Measurements from ENCODE around the gene IRAK2.
A peak's percentile ranks its signal among the peaks of the same experiment; 100 is the strongest.

IRAK2 gene

DNA sequence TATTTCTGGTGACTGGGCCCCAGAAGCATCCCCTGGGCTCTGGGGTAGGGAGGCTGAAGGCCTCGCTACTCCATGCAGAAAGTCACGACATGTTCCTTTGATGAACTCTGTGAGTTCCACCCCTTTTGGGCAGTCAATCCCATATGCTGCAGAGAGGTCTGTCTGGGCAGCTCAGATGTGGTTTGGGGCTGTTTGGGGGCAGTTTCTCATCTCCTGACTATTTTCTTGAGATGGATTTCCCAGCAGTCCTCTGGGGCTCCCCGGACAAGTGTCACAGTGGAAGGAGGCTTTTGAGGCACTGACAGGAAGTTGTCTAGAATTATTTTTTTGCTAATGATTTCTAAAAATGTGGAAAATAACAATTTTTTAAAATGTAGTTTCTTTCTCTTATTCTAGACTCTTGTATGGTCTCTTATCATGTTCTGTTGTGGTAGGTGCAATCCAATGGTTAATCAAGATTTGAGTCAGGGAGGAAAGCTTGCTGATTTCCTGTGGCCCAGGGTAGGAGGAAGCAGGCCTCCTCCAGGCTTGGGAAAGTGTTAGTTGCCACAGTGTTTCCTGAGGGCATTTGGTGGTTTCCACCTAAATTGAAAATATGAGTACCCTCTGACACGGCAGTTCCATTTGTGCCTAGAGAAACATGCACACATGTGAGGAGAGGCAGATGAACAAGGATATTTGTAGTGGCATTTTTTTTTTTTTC, 63.7 kb downstream of the IRAK2 start:
- DNase-seq = no peak

DNA sequence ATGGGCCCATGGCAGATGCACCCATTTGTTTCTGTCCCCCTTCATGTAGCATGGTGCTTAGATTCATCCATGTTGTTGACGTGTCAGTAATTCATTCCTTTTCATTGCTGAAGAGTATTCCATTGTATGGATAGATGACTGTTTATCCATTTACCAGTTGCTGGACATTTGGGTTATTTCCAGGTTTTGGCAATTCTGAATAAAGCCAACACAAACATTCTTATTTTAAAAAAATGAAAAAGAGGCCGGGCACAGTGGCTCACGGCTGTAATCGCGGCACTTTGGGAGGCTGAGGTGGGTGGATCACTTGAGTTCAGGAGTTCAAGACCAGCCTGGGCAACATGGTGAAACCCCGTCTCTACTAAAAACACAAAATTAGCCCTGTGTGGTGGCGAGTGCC, 64.9 kb downstream of the IRAK2 start:
- DNase-seq = no peak

DNA sequence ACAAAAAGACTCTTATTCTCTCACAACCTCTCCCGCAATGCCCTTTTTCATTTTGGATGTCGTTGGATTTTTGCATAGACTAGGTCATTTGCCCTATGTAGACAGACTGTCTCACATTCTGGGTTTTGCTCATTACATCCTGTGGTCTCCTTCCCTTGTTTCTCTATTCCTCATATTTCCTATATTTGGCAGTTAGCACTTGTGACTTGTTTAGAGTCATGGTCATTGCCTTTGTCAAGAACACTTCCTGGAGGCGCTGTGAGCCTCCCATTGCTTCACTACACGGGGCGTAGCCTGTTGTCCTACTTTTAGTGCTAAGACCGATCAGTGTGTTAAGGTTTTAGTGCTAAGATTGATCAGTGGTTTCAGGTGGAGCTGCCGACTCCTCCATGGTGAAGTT, 67.4 kb downstream of the IRAK2 start:
- DNase-seq = no peak

DNA sequence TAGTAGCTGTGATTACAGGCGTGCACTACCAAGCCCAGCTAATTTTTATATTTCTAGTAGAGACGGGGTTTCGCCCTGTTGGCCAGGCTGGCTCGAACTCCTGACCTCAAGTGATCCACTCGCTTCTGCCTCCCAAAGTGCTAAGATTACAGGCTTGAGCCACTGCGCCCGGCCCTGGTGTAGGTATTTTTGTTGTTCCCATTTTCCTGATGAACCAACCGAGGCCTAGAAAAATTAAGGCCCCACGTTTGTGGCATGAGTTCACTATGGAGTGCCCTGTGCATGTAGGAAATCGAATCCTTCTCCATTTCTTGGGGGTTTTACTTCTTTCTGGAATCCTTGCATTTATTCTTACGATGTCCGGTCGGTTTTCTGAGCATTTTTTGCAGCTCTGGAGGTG, 69.3 kb downstream of the IRAK2 start:
- DNase-seq = no peak

DNA sequence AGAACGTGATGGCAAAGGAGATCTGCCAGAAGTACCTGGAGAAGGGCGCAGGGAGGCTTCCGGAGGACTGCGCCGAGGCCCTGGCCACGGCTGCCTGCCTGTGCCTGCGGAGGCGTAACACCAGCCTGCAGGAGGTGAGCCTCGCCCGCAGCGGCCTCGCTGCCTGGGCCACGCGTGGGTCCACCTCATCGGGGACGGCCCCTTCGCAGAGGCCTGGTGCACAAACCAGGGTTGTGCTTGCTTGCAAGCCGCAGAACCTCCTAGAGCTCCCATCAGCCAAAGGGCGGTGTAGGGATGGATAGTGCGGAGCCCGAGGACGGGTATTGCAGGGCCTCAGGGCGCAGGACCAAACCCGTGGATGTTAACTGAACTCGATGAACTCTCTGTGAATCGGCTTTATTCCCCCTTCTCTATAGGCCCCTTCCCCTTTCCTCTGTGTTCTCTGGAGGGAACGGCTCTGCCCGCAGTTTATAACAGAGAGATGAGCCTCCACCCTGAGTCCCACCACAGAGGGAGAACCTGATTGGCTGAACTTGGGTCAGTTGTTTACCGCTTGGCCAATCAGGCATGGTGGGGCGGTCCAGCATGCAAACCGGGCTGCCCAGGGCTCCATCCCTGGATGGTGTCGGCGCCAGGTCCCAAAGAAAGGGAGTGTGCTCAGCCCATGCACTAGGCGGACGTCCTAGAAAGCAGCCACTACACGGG, 70.0 kb downstream of the IRAK2 start:
- no peak for DNase-seq

DNA sequence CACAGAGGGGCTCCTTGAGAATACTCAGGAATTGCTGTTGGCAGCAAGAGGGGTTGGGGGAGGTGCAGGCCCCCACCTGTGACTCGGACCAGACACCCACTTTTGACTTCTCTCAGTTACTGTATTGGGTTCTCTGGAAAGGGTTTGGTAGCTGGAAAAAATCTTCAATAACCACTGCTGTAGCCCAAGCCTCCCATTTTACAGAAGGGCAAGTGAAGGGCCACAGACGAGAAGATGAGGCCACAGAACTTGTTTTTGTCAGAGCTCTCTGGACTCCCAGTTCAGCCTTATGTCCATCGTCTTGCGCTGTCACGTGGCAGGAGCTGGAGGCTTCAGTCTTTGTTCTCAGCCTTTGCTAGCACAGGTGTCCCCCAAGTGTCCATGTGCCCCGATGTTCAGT, 70.8 kb downstream of the IRAK2 start:
- no peak for DNase-seq

DNA sequence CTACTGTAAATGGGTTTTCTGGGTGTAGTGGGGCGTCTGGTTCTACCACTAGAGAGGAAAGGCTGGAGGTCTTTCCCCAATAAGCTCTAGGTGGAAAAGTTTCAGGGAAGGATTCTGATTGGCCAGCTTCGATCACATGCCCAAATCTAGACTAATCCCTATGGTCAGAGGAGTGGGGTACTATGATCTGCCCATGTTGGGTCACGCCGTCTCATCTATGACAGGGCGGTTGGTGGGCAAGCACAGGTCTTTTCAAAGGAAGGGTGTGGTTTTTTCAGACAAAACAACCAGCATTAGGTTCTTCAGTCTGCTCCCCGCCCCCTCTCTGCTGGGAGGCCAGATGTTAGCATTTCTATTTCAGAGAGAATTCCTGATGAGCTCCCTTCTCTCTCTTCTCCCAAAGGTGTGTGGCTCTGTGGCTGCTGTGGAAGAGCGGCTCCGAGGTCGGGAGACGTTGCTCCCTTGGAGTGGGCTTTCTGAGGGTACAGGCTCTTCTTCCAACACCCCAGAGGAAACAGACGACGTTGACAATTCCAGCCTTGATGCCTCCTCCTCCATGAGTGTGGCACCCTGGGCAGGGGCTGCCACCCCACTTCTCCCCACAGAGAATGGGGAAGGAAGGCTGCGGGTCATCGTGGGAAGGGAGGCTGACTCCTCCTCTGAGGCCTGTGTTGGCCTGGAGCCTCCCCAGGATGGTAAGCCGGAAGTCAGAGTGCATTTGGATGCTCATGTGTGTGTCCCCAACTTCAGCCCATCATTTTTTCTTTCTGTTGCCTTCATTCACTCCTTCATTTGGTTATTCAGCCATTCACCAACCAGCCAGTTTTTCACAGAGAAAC, 73.8 kb downstream of the IRAK2 start:
- DNase-seq = no peak

DNA sequence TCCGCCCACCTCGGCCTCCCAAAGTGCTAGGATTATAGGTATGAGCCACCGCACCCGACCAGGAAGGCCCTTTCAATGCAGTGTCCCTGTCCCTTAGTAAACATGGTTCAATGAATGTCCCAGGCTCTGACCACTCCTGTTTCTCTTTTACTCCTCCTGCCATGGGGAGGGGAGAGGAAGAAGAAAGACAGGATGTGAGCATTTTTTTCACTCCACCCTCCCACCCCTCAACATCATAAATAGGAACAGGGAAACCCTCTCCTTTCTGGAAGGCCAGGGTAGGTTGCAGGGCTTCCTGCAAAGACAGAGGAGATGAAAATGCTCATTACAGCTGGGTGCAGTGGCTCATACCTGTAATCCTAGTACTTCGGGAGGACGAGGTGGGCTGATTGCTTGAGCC, 76.1 kb downstream of the IRAK2 start:
- DNase-seq = no peak

DNA sequence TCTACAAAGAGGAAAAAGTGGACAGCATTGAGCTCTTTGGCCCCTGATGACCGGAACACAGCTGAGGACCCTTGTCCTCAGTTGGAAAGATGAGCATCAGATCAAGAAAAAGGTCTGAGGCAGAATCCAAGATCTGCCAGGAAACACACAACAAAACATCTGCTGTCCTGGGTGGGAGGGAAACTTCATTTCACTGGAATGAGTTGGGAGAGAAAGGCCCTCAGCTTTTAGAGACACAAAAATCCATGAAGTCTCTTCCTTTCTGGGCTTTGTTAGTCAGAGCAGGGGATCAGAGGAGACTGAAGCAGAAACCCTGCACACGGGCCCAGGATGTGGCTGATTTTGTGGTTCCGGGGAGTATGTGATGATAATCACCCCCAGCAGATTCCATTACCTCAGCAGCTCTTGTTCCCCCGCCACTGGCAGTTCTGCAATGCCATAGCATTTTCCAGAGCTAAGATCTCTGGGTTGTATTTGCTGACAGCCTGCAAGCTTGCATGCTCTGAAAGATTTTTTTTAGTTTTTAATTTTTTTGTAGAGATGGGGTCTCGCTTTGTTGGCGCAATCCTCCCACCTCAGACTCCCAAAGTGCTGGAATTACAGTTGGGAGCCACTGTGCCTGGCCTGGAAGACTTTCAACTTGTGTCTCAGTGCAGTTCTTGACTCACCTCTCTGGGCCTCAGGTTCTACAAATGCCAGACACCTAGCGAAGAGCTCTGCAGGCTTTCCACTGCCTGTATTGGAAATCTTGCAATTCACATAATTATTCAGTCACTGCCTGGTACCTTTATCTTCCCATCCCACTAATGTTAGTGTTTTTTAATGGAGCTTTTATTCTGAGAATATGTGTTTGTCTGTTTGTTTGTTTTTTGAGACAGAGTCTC, 77.7 kb downstream of the IRAK2 start:
- peak; percentile 53 for DNase-seq

DNA sequence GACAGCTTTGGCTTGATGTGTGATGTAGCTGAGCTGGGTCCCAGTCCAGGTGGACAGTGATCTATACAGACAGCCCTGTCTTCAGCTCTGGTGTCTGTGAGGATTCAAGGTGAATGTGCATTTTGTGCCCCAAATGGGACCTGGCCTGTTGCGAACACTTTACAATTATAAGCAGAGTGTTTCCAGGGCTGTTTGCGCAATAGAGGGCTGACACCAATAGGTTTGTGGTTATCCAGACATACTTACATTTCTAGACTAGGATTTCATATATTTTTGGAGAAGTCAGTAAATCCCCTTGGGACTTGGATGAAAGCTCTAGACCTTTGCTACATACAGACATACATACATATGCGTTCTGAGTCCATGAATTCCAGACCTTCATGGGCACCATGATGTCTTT, 79.3 kb downstream of the IRAK2 start:
- DNase-seq = no peak

DNA sequence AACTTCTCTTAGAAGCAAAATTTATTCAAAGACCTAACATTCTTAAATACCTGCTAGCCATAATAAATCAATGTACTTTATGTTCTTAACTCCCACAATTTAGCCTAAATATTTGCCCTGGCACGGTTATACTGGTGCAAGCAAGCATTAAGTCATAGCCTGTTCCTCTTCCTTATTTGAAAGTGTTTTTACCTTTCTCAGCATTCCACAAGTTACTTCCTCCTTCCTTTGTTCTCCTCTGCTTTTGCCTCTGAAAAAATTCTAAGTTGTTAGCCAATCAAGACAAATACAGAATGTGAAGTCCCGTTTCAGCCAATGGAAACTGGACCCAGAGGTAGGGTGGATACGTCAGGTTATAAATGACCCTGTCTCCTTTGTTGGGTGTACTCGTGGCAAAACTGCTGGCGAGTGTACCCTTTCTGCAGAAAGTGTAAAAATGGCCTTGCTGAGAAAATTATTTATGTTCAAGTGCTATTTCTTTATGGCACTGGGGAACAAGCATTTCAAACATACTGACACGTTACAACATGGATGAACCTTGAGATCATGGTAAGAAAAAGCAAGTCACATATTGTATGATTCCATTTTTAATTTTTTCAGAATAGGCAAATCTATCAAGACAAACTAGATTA, 80.5 kb downstream of the IRAK2 start:
- no peak for DNase-seq

DNA sequence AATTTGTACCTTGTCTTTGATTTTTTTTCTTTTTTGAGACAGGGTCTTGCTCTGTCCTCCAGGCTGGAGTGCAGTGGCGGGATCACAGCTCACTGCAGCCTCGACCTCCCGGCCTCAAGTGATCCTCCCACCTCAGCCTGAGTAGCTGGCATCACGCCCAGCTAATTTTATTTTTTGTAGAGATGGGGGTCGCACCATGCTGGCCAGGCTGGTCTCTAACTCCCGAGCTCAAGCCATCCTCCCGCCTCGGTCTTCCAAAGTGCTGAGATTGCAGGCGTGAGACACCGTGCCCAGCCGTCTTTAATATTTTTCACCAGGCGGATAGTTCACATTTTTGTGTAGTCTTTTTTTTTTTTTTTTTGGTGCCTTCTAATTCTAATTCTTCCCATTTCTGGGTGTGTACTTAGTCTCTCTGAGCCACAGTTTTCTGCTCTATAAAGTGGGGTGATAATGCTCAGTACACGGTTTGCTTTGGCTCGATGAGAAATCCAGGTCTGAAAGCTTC, 83.0 kb downstream of the IRAK2 start:
- DNase-seq = no peak

DNA sequence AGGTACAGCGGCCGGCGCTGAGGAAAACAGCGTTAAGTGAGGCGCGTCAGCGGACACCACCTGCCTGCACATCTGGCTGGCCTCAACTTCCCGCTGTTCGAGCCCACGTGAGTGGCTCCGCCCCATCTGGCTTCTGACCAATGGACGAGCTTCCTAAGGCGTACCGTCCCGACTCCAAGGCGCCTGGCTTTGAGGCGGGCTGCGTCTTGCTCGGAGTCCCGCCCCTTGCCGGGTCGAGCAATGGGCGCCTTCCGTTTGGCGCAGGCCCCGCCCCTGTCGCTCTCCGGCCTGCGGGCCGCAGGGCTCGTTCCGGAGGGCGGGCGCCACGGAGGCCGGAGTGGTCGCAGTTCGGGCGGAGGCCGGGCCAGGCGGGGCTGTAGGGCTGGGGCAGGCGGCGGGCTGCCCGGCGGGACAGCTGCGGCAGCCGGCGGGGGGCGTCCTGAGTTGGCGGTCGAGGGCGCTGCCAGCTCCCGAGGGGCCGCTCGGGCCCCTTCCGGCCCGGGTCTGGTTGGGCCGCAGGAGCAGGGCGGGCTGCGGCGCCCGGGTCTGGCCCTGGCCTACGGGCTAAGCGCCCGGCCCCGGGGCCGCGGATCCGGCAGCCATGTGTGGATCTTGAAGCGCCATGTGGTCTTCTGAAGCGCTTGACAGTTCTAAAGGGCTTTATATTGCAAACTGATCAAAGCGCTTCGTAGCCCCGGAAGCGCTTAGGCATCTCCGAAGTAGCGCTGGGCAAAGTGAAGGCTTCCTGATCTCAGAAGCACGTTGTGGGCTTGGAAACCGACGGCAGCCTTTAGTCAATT, 83.7 kb downstream of the IRAK2 start, which contains the start of gene TATDN2:
TSS of gene TATDN2 (plus strand) at position 276 of the 800 bp plus-strand sequence. CDS start 742 bp downstream, outside the sequence.
- peak; percentile 100 for DNase-seq

DNA sequence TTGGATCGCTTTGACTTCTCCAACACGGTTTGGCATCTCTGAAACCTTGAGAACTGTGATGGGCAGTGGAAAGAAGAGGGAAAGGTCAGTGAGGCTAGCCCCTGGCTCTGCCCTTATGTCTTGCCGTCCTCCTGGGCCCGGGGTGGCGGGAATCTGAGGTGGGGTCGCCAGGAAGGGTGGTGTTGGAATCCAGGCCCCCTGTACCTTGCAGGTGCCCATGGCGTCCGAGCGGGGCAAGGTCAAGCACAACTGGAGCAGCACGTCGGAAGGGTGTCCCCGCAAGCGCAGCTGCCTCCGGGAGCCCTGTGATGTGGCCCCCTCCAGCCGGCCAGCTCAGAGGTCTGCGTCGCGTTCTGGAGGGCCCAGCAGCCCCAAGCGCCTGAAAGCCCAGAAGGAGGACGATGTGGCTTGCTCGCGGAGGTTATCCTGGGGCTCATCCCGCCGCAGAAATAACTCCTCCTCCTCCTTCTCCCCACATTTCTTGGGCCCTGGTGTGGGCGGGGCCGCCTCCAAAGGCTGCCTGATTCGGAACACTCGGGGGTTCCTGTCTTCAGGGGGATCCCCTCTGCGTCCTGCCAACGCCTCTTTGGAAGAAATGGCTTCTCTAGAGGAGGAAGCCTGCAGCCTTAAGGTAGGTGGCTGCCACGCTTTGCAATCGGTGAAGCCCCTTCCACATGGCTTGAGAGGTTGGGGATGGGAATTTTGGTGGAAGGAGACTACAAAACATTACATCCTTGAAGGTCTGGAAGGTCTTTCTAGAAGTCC, 84.4 kb downstream of the IRAK2 start:
- peak; percentile 35 for DNase-seq

DNA sequence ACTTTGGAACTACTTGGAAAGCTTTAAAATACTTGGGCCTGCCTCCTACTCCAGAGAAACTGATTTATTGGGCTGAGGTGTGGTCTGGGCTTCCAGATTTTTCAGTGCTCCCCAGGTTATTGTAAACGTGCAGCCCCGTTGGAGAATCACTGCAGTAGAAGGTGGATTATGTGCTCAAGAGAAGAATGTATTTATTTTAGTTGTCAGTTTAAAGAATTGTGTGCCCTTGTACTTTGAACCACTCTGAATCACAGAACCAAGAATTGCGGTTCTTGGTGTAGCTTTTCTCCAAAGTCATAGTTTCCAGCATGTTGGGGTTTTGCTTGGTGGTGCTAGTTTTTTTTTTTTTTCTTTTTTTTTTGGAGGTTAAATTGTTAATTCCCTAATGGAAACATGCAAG, 85.1 kb downstream of the IRAK2 start:
- DNase-seq = no peak

DNA sequence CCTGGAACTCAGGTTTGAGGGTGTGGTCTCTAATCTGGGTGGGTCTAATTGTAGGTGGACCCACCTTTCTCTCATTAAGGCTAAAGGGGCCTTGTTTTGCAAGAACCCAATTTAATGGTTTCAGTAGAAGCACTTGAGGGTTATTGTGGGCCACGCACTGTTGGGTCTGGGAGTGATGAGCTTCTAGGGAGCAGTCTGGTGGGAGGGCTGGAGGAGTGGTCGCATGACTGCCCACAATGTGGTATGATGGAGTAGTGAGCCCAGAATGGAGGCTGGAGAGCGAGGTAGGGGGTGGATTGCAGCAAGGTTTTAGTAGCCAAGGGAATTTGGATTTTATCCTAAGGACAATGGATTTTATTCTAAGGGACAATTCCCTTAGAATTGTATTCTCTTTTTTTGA, 86.3 kb downstream of the IRAK2 start:
- no peak for DNase-seq

DNA sequence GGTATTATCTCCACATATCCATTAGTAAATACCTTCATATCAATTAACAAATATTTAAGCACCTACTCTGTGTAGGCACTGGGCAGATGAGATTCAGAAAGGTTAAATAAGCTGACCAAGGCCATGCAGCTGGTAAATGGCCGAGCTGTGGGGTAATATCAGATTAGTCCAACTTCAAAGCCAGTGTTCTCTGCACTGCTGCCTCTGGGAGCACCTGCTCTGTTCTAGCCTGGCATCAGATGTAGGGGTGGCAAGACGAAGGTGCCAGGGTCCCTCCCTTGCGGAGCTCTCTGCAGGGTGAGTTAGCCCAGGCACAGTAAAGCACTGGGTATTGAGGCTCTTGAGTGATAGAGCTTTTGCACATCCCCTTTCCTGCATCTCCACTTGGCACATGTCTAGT, 89.0 kb downstream of the IRAK2 start:
- DNase-seq = no peak

DNA sequence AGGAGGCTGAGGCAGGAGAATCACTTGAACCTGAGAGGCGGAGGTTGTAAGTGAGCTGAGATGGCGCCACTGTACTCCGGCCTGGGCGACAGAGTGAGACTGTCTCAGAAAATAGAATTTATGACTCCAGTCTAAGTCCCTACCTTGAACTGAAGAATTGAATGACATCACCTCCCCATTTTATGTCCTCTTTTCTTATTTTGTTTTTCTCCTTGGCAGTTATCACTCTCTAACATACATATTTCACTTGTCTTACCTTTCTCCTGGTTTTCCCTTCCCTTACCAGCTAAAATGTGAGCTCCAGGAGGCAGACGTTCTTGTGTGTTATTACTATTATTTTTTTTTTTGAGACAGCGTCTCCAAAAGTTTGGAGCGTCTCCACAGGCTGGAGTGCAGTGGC, 91.1 kb downstream of the IRAK2 start:
- no peak for DNase-seq

DNA sequence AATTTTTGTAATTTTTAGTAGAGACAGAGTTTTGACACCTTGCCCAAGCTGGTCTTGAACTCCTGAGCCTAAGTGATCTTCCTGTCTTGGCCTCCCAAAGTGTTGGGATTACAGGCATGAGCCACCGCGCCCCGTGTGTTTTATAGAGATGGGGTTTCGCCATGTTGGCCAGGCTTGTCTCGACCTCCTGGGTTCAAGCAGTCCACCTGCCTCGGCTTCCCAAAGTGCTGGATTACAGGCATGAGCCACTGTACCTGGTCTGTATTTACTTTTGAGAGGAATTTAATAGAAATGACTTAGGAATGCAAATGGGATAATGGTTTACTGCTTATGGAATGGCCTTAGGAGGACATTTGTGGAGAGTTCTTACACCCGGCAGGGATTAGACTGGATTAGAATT, 94.3 kb downstream of the IRAK2 start:
- no peak for DNase-seq

DNA sequence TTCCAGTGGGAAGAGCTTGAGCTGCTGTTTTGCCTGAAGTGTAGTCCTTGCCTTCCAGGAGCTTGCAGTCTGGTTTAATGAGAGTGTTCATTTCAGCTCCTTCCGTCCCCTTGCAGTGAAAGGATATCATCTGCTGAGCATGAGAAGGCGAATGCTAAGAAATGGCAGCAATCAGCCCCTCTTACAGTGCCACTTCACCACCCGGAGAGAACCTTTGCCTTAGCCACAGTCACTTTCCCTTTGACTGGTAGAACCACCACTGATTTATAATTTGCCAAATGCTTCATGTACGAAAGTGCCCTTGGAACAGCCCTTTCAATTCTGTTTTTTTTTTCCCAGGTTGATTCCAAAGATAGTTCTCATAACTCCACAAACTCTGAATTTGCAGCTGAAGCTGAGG, 95.1 kb downstream of the IRAK2 start:
- no peak for DNase-seq

Measured in RPMI8226 (cell line).